Caco-2 (cell line): ENCODE measurements around the gene MGLL. TPM values are rescaled to one million over a fixed set of nuclear protein-coding genes. Genes with fewer than 3 reads are reported as not detected.
"Not testable (repeated sequence)": the region's sequence is repeated elsewhere in the genome, so short reads cannot be mapped to it uniquely, and the experiment has no call there.

Source experiments
- BruUV-seq: library from RNA; stranded (reverse); fragments of 400-500 nt; replicated peaks from 2 replicates; lab custom pipeline; 2021; lab: Mats Ljungman, UMichigan
- CTCF ChIA-PET: fragments of 300-600 bp; sonication (Branson Sonifier 250); formaldehyde crosslinking; loops from one replicate; lab custom pipeline; 2022; ENCODE audit warnings: antibody characterized with exemption; lab: Charles Lee
- POLR2A ChIA-PET: fragments of 300-600 bp; sonication (Branson Sonifier 250); formaldehyde crosslinking; loops from one replicate; lab custom pipeline; 2022; ENCODE audit warnings: antibody characterized with exemption; lab: Charles Lee
- DNase-seq, 2 experiments: peaks; one replicate each; pipeline versions ENCODE4 v3.0.0 to v3.0.0-alpha.2; 2020 to 2022
- H3K27me3 ChIP-seq: replicated peaks from 2 replicates; pipeline ENCODE4 v1.6.0; 2011; ENCODE audit warnings: low read length; ENCODE audit not compliant: control insufficient read depth, insufficient read depth
- H3K36me3 ChIP-seq: 2 replicates; pipeline ENCODE4 v1.5.1; 2011; ENCODE audit warnings: low read length; ENCODE audit not compliant: control insufficient read depth, insufficient read depth
- H3K4me1 ChIP-seq: fragments of 250-450 bp; sonication (Bioruptor Pico); 2 replicates; pipeline ENCODE4 v1.5.1; 2020; ENCODE audit warnings: mild to moderate bottlenecking
- H3K4me3 ChIP-seq: 2 replicates; pipeline ENCODE4 v1.5.1; 2011; ENCODE audit warnings: low read depth, mild to moderate bottlenecking, control low read depth, low read length
- H3K9me3 ChIP-seq: fragments of 250-450 bp; sonication (Bioruptor Pico); 2 replicates; pipeline ENCODE4 v1.5.1; 2020; ENCODE audit warnings: mild to moderate bottlenecking, moderate library complexity
- H3K27ac Mint-ChIP-seq: one replicate; pipeline ENCODE4 v1.8.0; 2022; ENCODE audit warnings: mixed read lengths; ENCODE audit not compliant: unreplicated experiment
- H3K27me3 Mint-ChIP-seq: one replicate; pipeline ENCODE4 v1.8.0; 2022; ENCODE audit warnings: mixed read lengths; ENCODE audit not compliant: insufficient read depth, unreplicated experiment
- H3K36me3 Mint-ChIP-seq: one replicate; pipeline ENCODE4 v1.8.0; 2022; ENCODE audit warnings: mild to moderate bottlenecking, mixed read lengths; ENCODE audit not compliant: insufficient read depth, unreplicated experiment
- H3K4me1 Mint-ChIP-seq: one replicate; pipeline ENCODE4 v1.8.0; 2022; ENCODE audit warnings: low read depth, mixed read lengths; ENCODE audit not compliant: unreplicated experiment
- H3K4me3 Mint-ChIP-seq: one replicate; pipeline ENCODE4 v1.8.0; 2022; ENCODE audit warnings: mild to moderate bottlenecking, moderate library complexity, mixed read lengths; ENCODE audit not compliant: unreplicated experiment
- H3K9me3 Mint-ChIP-seq: one replicate; pipeline ENCODE4 v1.8.0; 2022; ENCODE audit warnings: mixed read lengths; ENCODE audit not compliant: unreplicated experiment
- intact Hi-C: fragments of 100-400 bp; cut with micrococcal nuclease; formaldehyde crosslinking; loops from one replicate; pipeline ENCODE4 v1.10.0; 2022; ENCODE audit not compliant: unreplicated experiment
- total RNA-seq: library from RNA; stranded (reverse); gene quantifications from 2 replicates; pipeline ENCODE4 v1.2.3, GENCODE V29; 2022
- TF ChIP-seq, protein P1 (sequence below), 2 experiments: fragments of 200-600 bp in 1 of 2; IDR thresholded peaks; 1 replicate in 1 of 2; 2 replicates in 1 of 2; pipeline versions ENCODE4 v1.5.1 to v1.8.0; 2011 to 2022; ENCODE audit warnings: antibody characterized with exemption in 1 of 2, control low read depth in 1 of 2, inconsistent platforms in 1 of 2, low read depth in 1 of 2, low read length in 1 of 2, mild to moderate bottlenecking in 1 of 2, moderate library complexity in 1 of 2; ENCODE audit not compliant: insufficient read depth in 1 of 2, severe bottlenecking in 1 of 2, unreplicated experiment in 1 of 2

The MGLL gene
- total RNA-seq, 1 experiment from 2014 or later: 7.8 TPM

DNA sequence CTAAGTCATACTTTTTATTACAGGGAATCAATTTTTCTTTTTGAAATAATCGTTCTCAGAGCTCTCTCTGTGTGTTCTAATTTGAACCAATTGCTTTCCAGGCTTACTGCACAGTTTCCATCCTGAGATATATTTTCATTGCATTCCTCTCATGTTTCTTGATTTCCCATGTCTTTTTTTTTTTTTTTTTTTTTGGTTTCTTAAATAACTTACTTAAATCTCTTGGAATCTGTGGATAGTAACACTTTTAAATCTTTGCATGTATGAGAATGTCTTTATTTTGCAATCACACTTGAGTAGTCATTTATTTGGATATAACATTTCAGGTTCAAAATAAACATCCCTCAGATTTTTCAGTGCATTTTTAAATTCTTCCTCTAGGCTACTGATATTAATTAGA lies 164.1 kb downstream of the MGLL start:
- Mint-ChIP-seq H3K4me3 (no peak overlapping the region), H3K27ac (no peak overlapping the region), H3K9me3 (no peaks in the 10 kb centered on the region), H3K4me1 (no peaks in the 10 kb centered on the region), H3K36me3 (no peaks in the 10 kb centered on the region), H3K27me3 (no peaks in the 10 kb centered on the region)
- no peak overlapping the region for H3K4me3 ChIP-seq
- ChIA-PET CTCF (interaction anchor here (0.7 kb wide), 2 partner anchors 80 to 301 kb away, joined by 3 to 6 read pairs; no protein-coding TSS in a partner anchor), POLR2A (no interaction called here)
- H3K9me3 ChIP-seq: no peaks in the 10 kb centered on the region
- intact Hi-C loops: no loop called here
- H3K4me1 ChIP-seq: no peaks in the 10 kb centered on the region
- BruUV-seq: no TSS peak
- TF ChIP-seq, protein P1, sequence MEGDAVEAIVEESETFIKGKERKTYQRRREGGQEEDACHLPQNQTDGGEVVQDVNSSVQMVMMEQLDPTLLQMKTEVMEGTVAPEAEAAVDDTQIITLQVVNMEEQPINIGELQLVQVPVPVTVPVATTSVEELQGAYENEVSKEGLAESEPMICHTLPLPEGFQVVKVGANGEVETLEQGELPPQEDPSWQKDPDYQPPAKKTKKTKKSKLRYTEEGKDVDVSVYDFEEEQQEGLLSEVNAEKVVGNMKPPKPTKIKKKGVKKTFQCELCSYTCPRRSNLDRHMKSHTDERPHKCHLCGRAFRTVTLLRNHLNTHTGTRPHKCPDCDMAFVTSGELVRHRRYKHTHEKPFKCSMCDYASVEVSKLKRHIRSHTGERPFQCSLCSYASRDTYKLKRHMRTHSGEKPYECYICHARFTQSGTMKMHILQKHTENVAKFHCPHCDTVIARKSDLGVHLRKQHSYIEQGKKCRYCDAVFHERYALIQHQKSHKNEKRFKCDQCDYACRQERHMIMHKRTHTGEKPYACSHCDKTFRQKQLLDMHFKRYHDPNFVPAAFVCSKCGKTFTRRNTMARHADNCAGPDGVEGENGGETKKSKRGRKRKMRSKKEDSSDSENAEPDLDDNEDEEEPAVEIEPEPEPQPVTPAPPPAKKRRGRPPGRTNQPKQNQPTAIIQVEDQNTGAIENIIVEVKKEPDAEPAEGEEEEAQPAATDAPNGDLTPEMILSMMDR (IDR thresholded peaks at IDR 0.05; ENCODE audit: insufficient read depth in 1 of 2, low read depth in 1 of 2, low read length in 1 of 2, severe bottlenecking in 1 of 2, unreplicated experiment in 1 of 2): no peak
- no peaks in the 10 kb centered on the region for H3K36me3 ChIP-seq
- H3K27me3 ChIP-seq: no peaks in the 10 kb centered on the region
- DNase-seq: no peak

DNA sequence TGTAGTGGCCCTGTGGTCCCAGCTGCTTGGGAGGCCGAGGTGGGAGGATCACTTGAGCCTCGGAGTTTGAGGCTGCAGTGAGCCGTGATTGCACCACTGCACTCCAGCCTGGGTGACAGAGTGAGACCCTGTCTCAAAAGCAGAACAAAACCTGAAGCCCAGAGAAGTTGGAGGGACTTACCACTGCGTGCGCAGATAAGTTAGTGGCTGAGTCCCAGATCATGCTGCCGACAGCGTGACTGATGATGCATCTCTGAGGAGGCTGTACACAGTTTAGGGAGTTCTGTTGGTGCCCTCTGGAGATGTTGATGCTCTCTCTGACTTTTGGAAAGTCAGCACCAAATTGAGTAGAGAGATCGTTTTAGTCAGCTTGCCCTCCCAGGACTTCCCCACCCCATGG lies 165.4 kb downstream of the MGLL start:
- H3K9me3 Mint-ChIP-seq: no peaks in the 10 kb centered on the region
- ChIA-PET CTCF (no interaction called here), POLR2A (no interaction called here)
- no TSS peak for BruUV-seq
- DNase-seq: no peak
- Histone ChIP-seq H3K4me1 (no peaks in the 10 kb centered on the region), H3K4me3 (no peak overlapping the region), H3K27me3 (no peaks in the 10 kb centered on the region), H3K9me3 (no peaks in the 10 kb centered on the region), H3K36me3 (no peaks in the 10 kb centered on the region; the same call in 1 of the 2 replicates)
- H3K4me1 Mint-ChIP-seq: no peaks in the 10 kb centered on the region
- H3K27me3 Mint-ChIP-seq: no peaks in the 10 kb centered on the region
- intact Hi-C loops: no loop called here
- no peak overlapping the region for H3K27ac Mint-ChIP-seq
- H3K4me3 Mint-ChIP-seq: no peak overlapping the region
- H3K36me3 Mint-ChIP-seq: no peaks in the 10 kb centered on the region
- TF ChIP-seq, protein P1 (IDR thresholded peaks at IDR 0.05; ENCODE audit: insufficient read depth in 1 of 2, low read depth in 1 of 2, low read length in 1 of 2, severe bottlenecking in 1 of 2, unreplicated experiment in 1 of 2): no peak

DNA sequence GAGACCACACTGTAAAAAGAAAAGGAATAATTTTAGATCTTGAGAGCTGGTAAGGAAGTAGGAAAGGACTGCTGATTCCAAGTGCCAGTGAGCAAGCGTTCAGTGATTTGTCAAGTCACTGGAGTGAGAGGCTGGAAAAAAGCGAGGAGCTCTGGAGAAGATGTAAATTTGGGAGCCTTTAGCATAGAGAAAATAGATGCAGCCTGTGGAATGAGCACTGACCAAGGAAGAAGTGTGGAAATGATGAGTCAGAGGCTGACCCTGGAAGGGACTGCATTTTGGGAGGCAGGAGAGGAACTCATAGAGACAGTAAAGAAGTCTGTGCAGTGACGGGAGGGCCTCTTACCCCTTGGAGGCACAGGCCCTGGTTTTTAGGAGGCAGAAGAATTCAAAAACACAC lies 166.7 kb downstream of the MGLL start:
- H3K27ac Mint-ChIP-seq: no peak overlapping the region
- ChIA-PET CTCF (no interaction called here), POLR2A (no interaction called here)
- H3K9me3 ChIP-seq: no peaks in the 10 kb centered on the region
- H3K36me3 ChIP-seq: no peaks in the 10 kb centered on the region; the same call in 1 of the 2 replicates
- H3K4me1 ChIP-seq: no peaks in the 10 kb centered on the region
- no peaks in the 10 kb centered on the region for H3K4me1 Mint-ChIP-seq
- intact Hi-C loops: no loop called here
- no peak overlapping the region for H3K4me3 ChIP-seq
- TF ChIP-seq, protein P1 (IDR thresholded peaks at IDR 0.05; ENCODE audit: insufficient read depth in 1 of 2, low read depth in 1 of 2, low read length in 1 of 2, severe bottlenecking in 1 of 2, unreplicated experiment in 1 of 2): no peak
- no peak for DNase-seq
- no peaks in the 10 kb centered on the region for H3K9me3 Mint-ChIP-seq
- H3K27me3 Mint-ChIP-seq: no peaks in the 10 kb centered on the region
- no peaks in the 10 kb centered on the region for H3K36me3 Mint-ChIP-seq
- no TSS peak for BruUV-seq
- no peaks in the 10 kb centered on the region for H3K27me3 ChIP-seq
- no peak overlapping the region for H3K4me3 Mint-ChIP-seq

DNA sequence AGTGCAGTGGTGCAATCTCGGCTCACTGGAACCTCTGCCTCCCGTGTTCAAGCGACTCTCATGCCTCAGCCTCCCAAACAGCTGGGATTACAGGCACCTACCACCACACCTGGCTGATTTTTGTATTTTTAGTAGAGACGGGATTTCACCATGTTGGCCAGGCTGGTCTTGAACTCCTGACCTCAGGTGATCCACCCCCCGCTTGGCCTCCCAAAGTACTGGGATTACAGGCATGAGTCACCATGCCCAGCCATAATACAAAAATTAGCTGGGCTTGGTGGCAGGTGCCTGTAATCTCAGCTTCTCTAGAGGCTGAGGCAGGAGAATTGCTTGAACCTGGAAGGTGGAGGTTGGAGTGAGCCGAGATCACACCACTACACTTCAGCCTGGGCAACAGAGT lies 167.3 kb downstream of the MGLL start:
- DNase-seq, H3K27ac Mint-ChIP-seq, H3K4me1 ChIP-seq, H3K4me1 Mint-ChIP-seq, H3K4me3 ChIP-seq, CTCF ChIA-PET, POLR2A ChIA-PET, H3K4me3 Mint-ChIP-seq, H3K9me3 Mint-ChIP-seq, H3K36me3 ChIP-seq, H3K27me3 Mint-ChIP-seq, H3K9me3 ChIP-seq, H3K36me3 Mint-ChIP-seq, H3K27me3 ChIP-seq, BruUV-seq: not testable (repeated sequence)
- intact Hi-C loops: loop anchor here (5.0 kb wide), 1 partner anchor 37 kb away; no protein-coding TSS in a partner anchor
